Measurements from ENCODE around the gene ANO3. TPM values are rescaled to one million over a fixed set of nuclear protein-coding genes. Genes with fewer than 3 reads are reported as not detected.
"Not testable (repeated sequence)": the region's sequence is repeated elsewhere in the genome, so short reads cannot be mapped to it uniquely, and the experiment has no call there.

The ANO3 gene
- total RNA-seq, 1 donor from 2014 or later = not detected

DNA sequence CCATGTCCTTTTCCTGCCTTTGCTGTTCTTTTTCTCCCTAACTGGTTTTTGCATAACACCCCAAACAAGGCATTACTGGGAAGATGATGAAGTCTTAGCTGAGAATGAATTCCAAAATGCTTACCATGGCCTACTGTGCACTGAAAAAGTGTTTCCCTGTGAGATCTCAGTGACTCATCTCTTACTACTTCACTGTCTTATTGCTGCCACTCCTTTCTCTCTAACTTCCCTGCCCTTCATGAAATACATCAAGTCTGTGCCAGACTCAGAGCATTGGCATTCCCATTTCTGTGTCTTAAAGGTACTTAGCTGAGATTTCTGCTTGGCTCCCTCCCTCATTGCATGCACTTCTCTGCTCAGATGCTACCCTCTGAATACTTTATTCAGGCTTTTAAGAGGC, 289.2 kb downstream of the ANO3 start:
- DNase-seq (ENCODE audit: low read depth in 2 of 2) = no peak

DNA sequence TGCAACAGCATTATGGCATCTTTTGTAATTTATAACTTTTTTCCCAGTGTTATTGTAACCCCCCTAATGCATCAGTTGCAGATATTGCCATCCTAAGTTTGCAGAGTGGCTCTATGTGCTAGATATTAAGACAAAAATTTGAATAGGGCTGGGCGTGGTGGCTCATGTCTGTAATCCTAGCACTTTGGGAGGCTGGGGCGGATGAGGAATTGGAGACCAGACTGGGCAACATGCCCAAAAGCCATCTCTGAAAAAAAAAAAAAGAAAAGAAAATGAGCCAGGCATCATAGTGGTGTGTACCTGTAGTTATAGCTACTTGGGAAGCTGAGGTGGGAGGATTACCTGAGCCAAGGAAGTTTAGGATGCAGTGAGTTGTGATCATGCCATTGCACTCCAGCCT, 290.3 kb downstream of the ANO3 start:
- no peak for DNase-seq (ENCODE audit: low read depth in 2 of 2)

DNA sequence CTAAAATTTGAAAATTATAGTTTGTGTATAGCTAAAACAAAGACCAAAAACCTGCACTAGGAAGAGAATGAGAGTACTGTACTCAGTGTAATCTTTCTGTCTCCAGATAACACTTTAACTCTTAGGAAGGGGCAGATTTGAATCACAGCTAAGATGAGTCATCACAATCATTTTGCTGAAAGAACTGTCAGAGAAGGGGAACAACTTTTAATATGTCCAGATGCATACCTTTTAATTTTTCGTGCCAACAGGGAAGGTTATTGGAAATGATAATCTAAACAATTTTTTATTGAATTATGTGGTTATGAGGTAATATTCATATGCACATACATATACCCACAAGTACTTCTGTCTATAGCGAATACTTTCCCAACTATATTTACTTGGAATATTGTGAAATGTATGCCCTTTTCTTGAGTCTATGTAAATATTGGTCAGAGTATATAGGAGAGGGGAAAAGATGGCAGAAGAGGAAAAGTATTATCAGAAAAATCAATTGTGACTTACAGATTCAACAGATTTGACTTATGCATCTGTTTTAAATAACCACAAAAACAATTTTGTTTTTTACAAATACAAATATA, 291.2 kb downstream of the ANO3 start:
- DNase-seq (ENCODE audit: low read depth in 2 of 2) = no peak

DNA sequence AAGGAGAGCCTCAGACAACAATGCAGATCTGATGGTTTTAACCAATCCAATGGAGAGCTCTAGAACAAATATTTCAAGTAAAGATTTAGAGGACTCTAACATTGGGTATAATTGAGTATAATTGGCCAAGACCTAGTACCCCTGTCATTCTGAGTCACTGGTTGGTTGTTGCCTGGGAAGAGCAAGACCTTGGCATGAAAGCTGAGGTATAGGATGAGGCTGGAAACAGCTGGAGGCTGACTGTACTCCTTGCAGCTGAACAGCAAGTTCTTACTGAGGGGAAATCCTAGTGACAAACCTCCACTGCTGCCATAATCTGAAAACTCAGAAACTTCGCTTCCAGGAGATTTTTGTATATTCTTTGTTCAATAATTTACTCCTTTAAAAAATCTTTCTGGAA, 294.4 kb downstream of the ANO3 start:
- DNase-seq (ENCODE audit: low read depth in 2 of 2) = no peak

DNA sequence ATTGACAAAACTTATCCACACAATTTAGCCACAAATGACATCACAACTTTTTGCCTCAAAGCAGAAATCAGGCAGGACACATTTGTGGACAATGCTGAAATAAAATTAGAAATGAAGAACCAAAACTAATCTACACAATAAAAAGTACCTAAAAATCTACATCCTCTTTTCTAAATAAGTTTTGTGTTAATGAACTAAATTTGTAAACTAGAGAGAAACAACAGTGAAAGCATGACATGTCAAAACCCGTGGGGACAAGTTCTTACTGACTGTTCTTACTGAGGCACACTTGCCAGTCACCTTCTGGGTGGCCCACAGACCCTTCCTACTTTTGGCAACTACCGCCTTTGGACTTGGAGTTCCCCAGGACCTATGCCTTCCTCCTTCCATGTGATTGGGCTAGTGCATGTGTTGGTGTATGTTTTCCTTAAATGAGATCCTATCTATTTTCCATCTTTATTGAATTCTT, 300.8 kb downstream of the ANO3 start:
- no peak for DNase-seq (ENCODE audit: low read depth in 2 of 2)

DNA sequence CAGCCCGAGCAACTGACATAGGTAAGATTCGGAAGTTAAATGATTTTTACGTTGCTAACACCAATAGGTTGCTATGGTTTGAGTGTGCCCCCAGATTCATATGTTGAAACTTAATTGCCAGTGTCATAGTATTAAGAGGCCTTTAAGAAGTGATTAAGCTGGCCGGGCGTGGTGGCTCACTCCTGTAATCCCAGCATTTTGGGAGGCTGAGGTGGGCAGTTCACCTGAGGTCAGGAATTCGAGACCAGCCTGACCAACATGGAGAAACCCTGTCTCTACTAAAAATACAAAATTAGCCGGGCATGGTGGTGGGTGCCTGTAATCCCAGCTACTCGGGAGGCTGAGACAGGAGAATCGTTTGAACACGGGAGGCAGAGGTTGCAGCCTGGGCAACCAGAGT, 311.4 kb downstream of the ANO3 start:
- not testable (repeated sequence) for DNase-seq (ENCODE audit: low read depth in 2 of 2)

DNA sequence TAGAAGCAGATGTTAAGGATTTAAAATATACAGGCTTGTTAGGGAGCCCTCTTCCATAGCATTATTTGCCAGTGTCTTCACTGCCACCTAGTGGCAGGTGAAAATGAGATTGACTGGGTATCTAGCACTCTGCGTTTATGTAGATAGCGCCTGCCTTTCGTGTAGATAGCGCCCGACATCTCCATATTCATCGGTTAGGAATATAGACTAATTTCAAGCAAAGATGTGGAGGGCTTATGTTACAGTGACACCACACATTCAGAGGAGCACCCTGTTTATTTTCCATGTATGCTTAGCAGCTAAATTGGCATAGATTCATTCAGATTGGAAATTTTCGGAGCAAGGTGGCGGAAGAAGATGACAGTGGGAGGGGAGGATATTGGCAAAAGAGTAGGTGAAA, 318.0 kb downstream of the ANO3 start:
- peak; percentile 49 to 67 for DNase-seq (ENCODE audit: low read depth in 2 of 2)

DNA sequence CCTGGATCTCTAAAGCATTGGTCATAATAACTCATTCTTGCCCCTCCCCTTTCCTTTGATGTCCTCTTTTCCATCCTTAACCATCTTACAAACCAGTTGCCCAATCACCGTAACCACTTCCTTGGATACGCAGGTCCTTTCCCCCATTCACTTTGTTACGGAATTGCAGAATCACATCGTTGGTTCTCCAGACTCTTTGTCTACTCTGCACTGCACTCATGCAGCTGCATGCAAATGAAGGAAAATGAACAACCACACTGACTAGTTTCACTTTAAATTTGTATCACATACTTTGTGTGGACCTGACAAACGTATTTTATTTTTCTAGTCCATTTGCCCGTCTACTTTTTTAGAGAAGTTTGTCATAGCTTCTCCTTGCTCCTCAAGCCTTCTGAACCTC, 320.0 kb downstream of the ANO3 start:
- no peak for DNase-seq (ENCODE audit: low read depth in 2 of 2)

DNA sequence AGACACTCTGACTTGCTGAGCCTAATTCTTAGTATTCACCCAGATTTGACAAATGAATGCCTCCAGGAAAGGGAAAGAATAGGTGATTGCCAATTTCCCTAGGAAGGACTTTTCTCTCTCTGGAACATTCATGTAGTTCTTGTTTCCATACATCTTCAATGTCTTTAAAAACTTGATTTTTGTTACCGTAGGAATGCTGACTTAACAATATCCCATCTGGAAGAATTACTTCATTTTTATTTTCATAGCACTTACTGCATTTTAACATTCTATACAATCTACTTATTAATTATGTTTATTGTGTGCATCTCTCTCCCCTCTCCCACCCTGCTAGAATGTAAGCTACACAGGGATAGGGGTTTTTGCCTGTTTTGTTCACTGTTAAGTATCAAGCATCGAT, 323.4 kb downstream of the ANO3 start:
- DNase-seq (ENCODE audit: low read depth in 2 of 2) = no peak

DNA sequence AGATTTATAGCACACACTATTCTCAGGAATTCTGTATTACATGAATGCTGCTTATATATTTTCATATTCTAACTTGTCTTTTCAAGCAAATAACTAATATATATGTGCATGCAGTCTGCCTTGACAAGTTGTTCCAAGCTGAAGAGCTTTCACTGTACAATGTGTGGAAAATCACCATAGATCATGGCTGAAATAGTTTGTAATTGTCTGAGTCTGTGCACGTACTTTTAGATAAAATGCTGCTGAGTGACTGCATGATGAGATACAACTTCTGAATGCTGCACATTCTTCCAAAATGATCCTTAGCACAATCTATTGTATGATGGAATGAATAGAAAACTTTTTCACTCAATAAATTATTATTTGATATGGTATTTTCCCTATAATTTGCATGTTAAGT, 331.0 kb downstream of the ANO3 start:
- no peak for DNase-seq (ENCODE audit: low read depth in 2 of 2)

DNA sequence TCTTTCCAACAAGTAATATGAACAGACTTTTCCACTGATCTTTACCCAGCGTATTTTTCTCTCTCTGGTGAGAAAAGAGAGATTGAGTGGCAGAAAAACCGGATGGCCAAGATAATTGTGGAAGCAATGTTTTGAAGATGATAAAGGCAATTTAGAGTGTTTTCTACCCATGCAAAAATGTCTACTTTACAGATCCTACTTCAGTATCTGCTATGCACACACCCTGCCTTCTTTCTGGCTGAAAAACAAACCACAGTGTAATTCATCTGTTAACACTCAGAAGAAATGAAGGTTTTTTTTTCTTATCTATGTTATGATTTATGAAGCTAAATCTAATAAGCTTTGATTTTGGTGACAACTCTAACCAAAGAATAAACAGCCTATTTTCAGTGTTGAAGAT, 333.1 kb downstream of the ANO3 start:
- no peak for DNase-seq (ENCODE audit: low read depth in 2 of 2)

DNA sequence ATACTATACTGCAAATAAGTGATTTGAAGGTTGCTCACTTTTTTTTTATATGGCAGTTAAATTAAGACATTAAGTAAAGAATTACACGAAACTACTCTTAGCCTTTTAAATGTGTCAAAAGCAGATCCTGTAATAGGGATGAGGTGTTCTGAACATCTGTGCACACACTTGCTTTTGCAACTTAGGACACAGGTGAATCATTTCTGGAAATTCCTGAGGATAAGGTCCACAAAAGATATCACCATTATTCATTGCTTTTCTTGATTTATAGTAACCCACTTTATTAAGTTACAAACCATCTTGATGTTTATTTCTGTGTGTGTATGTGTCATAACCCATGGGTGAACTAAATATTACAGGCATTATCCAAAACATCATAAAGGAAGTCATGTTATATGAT, 334.0 kb downstream of the ANO3 start:
- no peak for DNase-seq (ENCODE audit: low read depth in 2 of 2)

DNA sequence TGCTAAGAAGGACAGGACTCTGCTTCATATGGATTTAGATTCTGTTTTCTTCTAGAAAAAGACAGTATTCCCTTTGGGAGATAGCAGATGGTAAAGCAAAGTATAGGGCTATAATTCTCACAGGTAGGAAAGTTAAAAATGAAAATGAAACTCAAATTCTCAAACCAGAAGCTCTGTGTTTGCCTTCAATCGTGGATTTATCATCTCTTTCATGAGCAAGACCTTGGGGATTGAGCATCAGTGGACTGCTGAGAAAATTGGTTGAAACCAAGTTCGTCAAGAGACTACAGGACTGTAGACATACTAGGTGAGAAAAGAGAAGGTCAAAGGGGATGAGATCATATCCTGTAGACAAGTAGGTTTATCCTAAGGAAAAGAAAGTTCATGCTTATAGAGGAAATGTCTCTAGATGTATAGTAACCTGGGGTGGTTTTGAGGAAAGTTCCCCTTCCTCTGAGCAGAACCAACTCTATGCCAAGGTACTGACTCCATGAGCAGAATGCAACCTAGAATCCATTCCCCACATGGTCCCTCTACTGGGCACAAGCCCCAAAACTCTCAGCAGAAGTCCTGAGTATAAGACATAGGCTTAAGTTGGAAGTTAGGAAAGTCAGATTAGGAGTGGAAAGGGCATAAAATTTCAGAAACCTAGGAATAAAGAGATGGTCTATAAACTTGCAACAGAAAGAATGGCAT, 343.5 kb downstream of the ANO3 start:
- DNase-seq (ENCODE audit: low read depth in 2 of 2) = no peak

DNA sequence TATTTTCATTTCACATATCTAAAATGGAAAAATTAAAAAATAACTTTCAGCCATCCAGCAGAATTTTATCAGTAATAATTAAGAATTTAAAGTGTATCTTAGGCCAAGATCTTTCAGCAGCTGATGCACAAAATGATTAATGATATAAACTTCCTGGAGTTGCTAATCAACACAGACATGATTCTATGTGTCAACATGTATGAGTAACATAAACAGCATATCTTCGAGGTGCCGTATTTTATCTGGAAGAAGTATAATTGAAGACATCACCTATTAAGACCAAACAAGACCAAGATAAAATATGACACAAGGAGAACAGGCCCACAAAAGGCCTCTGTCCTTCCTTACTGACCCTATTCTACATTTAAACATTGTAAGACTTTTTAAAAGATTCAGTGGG, 344.7 kb downstream of the ANO3 start:
- no peak for DNase-seq (ENCODE audit: low read depth in 2 of 2)

DNA sequence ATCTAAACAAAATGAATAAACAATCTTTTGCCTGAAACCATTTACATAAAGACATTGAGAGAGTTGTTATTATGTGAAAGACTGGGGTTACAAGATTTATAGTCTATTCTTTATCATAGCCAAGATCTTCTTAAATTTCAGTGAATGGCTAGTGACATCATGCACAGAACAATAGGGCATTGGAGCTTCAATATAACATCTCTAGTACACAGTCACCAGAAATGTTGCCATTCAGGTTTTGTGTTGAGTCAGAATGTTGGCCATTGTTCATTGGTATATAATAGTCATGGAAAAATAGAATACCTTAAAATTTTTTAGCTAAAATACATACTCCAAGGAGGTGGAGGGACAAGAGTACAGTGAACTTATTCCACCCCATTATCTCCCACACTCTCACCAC, 345.6 kb downstream of the ANO3 start:
- DNase-seq (ENCODE audit: low read depth in 2 of 2) = no peak

DNA sequence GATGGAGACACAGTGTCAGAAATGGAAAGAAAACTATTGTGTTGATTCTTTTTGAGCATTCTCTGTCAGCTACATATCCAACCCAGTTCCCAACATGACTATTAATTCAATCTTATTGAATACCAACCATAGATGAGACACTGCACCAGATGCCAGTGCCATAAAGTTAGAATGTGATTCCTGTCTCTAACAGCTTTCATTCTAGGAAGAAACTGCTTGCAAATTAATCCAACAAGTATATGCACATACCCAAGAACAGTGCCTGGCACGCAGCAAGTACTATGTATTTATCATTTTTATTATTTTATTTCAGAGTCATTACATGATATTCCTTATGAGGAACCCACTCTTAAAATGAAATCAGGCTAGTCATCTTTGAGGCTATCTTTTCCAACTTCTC, 355.4 kb downstream of the ANO3 start:
- DNase-seq (ENCODE audit: low read depth in 2 of 2) = no peak

DNA sequence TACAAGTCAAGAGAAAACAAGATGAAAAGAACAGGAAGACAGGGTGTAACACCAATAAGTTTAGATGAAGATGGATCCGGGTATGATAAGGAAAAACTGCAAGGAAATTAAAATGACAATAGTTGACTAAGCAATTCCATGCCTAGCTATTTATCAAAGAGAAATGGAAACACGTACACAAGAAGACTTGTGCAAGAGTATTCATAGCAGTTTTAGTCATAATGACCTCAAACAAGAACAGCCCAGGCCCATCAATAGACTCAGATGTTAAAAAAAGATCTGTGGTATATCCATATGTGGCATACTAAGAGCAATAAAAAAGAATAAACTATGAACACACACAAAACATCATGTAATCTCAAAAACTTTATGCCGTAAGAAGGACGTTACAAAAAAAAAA, 356.8 kb downstream of the ANO3 start:
- DNase-seq (ENCODE audit: low read depth in 2 of 2) = no peak

DNA sequence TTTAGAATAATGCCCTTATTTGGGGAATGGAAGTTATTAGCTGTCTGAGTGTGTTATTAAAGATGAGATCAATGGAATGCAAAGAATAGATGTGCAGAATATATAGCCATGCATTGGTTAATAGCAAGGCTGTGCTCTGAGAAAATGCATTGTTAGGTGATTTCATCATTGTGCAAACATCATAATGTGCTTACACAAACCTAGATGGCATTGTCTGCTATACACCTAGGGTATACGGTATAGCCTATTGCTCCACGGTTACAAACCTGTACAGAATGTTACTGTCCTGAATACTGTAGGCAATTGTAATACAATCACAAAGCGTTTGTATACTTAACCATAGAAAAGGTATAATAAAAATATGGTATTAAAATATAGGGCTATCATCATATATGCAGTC, 364.4 kb downstream of the ANO3 start:
- no peak for DNase-seq (ENCODE audit: low read depth in 2 of 2)

DNA sequence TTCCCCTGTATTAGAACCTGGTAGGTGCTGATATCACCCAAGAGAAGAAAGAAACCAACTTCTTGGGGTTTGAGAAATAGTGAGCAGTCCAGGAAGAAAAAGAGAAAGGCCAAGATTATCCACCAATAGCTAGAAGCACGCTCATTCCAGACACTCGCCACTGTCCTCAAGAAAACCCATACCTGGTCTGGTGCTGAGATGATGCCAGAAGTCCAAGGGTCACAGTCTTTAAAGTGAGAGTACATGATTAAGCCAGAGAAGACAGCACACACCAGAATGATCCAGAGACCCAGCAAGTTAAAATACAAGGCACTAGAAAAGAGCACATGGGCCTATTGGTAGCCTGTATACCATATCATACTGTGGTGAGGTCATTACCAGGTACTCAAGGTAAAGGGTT, 366.3 kb downstream of the ANO3 start:
- no peak for DNase-seq (ENCODE audit: low read depth in 2 of 2)

DNA sequence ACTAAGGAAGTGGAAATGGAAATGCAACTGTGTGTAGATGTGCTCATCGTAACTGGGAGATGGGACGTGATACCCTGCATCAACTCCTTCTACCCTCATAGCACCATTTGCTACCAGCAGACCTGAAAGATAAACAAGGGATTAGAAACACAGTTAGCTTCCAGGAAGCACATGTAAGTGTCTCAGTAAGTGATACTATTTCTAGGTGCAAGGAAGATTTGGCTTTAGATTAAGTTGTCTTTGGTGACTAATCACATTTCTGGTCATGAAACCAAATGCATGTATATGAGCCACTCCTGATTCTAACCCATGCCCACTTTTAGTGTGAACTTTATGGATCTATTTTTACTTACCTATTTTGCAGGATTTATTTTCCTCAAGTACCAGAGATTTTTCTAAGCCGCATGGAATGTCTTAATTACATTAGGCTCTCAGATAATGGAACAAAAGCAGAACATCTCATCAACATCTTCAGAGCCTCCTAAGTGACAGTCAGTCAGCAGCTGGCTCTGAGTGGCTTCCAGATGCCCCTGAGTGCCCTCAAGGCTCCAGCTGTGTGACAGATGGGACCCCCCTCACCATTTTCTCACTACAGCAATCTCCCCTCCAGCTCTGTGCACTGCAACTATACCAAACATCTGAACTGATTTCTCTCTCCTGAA, 368.8 kb downstream of the ANO3 start:
- no peak for DNase-seq (ENCODE audit: low read depth in 2 of 2)

DNA sequence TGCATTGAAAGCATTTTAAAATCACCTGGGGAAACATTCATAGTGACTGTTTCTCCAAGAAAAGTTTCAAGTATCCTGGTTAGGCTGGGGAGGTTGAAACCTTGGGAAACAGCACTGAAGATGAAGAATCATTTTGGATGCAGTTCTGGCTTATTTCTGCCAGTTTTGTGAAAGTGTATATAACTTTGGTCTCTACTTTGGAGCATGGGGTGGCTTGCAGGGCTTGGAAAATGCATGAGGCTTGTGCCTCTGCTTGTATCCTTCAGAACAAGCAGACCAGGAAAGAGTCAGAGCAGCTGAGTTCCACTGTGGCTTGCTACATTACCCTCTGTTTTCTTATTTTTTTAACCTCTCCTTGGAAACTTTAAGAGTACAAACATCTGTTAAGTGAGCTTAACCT, 370.5 kb downstream of the ANO3 start:
- DNase-seq (ENCODE audit: low read depth in 2 of 2) = no peak

DNA sequence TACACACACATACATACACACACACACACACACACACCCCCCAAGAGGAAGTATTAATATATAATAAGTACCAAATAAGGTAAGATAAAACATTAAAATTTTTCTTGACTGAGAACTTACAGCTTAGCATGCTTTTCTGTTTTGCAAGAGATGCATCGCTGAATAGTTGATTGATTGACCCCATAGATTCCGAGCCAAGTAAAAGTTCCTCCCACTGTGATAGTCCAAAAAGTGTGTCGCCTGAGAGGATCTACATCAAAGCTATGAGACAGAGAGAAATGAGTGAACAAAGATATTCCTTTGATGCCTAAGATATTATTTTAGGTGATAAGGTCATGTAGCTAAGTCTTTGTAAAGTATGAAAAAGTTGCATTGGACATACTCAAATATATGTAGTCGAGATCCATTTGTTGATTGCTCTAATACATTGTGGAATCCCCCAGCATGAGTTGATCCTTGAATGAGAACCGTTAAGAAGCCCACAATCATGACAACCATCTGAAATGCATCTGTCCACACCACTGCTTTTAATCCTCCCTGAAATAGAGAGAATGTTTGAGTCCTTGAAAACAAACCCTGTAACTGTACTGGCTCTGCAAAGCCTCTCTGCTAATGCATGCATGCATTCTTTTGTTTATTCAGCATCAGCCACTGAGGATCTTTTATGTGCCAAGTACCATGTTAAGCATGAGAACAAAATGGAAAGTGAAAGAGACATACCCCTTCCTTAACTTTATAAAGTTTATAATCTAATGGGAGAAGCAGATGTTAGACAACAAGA, 371.7 kb downstream of the ANO3 start:
- DNase-seq (ENCODE audit: low read depth in 2 of 2) = no peak
